IPS-15b (cell line): ENCODE data around the gene YIPF7.

Experiments used
- H3K27me3 ChIP-seq: one replicate; pipeline ENCODE4 v1.6.1; 2013; ENCODE audit warnings: low read length; ENCODE audit not compliant: control insufficient read depth, insufficient read depth
- H3K36me3 ChIP-seq: one replicate; pipeline ENCODE4 v1.6.1; 2013; ENCODE audit warnings: low read length; ENCODE audit not compliant: control insufficient read depth, insufficient read depth
- H3K4me1 ChIP-seq: one replicate; pipeline ENCODE4 v1.6.1; 2013; ENCODE audit warnings: mild to moderate bottlenecking, low read length; ENCODE audit not compliant: control insufficient read depth, insufficient read depth
- H3K4me3 ChIP-seq: one replicate; pipeline ENCODE4 v1.5.1; 2013; ENCODE audit warnings: low read depth, low read length
- H3K9ac ChIP-seq: one replicate; pipeline ENCODE4 v1.6.1; 2013; ENCODE audit warnings: low read depth, mild to moderate bottlenecking, low read length
- H3K9me3 ChIP-seq: one replicate; pipeline ENCODE4 v1.6.1; 2013; ENCODE audit warnings: mild to moderate bottlenecking, low read length; ENCODE audit not compliant: control insufficient read depth, insufficient read depth

Gene YIPF7

DNA sequence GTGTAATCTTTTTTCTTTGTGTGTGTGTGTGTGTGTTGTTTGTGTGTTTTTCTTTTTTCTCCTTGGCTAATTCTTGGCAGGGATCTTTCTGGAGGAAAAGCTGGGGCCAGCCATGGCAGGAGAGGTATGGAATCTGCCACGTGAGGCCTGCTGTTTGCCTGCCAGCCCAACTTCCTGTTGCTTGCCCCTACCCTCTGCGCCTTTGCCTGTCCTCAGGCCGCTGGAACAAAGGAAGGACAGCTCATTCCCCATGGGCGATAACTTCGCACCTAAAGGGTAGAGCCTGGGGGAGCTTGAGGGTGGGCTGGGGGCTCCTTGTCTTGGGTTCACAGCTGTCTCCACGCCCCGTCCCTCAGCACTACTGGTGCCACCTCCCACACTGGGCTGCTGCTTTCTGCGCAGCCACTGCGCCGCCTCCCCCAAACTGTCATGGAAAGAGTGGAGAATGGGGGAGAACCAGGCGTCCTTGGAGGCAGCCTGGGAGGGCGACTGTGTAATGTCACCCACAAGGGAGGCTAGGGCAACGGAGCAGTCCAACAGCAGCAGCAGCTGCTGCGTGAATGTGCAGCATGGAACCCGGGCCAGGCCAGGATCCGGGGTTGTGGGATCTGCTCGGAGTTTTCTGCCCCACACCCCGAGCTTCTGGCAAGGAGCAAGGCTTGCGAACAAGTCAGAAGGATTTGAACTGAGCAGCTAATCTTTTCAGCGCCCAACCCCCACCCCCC is 12.3 kb upstream of the YIPF7 start:
- peak overlapping the region; percentile 24 for H3K9ac ChIP-seq
- no peaks in the 10 kb centered on the region for H3K27me3 ChIP-seq
- no peaks in the 10 kb centered on the region for H3K9me3 ChIP-seq
- H3K36me3 ChIP-seq, result no peaks in the 10 kb centered on the region
- no peak overlapping the region for H3K4me3 ChIP-seq
- peaks cover 2% of the 10 kb centered on the region for H3K4me1 ChIP-seq

DNA sequence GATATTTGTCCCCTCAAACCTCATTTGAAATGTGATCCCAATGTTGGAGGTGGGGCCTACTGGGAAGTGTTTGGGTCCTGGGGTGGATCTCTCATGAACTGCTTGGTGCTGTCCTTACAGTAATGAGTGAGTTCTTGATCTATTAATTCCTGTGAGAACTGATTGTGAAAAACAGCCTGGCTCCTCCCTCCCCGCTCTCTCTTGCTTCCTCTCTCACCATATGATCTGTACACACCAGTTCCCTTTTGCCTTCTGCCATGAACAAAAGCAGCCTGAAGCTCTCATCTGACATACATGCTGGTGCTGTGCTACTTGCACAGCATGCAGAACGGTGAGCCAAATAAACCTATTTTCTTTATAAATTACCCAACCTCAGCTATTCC is 11.2 kb upstream of the YIPF7 start:
- Histone ChIP-seq H3K4me1 (peaks cover 2% of the 10 kb centered on the region), H3K36me3 (no peaks in the 10 kb centered on the region), H3K9me3 (no peaks in the 10 kb centered on the region), H3K4me3 (no peak overlapping the region), H3K9ac (no peak overlapping the region), H3K27me3 (no peaks in the 10 kb centered on the region)

DNA sequence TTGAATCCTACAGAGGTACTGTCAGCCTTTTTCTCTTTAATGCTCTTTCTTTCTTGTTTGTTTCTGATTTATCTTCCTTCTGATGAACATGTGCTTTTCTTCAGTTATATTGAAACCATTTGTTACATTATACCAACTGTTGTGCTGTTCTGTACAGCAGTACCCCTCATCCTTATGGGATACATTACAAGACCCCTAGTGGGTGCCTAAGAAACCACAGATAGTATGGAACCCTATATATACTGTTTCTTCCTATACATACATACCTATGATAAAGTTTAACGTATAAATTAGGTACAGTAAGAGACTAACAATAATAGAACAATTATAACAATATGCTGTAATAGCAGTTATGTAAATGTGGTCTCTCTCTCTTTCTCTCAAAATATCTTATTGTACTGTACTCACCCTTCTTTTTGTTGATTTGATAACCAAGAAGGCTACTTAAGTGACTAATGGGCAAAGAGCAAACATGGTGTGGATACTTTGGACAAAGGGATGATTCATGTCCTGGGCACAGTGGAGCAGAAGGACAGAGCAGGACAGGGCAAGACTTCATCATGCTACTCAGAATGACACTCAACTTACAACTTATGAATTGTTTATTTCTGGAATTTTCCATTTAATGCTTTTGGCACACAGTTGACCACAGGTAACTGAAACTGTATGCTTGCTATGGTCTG is 10.7 kb upstream of the YIPF7 start:
- Histone ChIP-seq H3K4me3 (no peak overlapping the region), H3K36me3 (no peaks in the 10 kb centered on the region), H3K9me3 (no peaks in the 10 kb centered on the region), H3K27me3 (no peaks in the 10 kb centered on the region), H3K9ac (no peak overlapping the region), H3K4me1 (peaks cover 2% of the 10 kb centered on the region)

DNA sequence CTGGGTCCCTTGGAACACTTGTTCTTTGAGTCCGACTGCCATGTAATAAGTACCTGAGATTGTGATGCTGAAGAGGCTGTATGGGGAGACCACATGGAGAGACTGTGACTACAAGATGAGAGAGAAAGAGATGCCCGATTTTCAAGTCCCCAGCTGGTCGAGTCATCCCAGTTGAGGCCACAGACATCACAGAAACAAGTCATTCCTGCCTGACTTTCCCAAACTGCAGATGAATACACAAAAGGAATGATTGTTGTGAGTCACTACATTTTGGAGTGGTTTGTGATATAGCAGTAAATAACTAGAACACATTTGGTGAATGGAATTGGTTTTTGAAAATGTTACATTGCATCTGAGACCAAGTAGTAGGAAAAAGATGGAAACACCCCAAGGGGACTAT is 9.0 kb upstream of the YIPF7 start:
- Histone ChIP-seq H3K9me3 (no peaks in the 10 kb centered on the region), H3K4me1 (peaks cover 2% of the 10 kb centered on the region)

GRCh38 chr4:44652002-44652401 is 577 bp upstream of the YIPF7 start:
- Histone ChIP-seq H3K4me1 (no peaks in the 10 kb centered on the region), H3K27me3 (no peaks in the 10 kb centered on the region), H3K9ac (no peak overlapping the region), H3K9me3 (no peaks in the 10 kb centered on the region), H3K36me3 (no peaks in the 10 kb centered on the region), H3K4me3 (no peak overlapping the region)

More for the DNA sequence above, 9.0 kb upstream of the YIPF7 start:
- no peaks in the 10 kb centered on the region for H3K36me3 ChIP-seq
- no peak overlapping the region for H3K9ac ChIP-seq
- no peaks in the 10 kb centered on the region for H3K27me3 ChIP-seq
- H3K4me3 ChIP-seq, result no peak overlapping the region

- Histone ChIP-seq H3K36me3 (no peaks in the 10 kb centered on the region), H3K4me3 (no peak overlapping the region), H3K9ac (no peak overlapping the region), H3K27me3 (no peaks in the 10 kb centered on the region), H3K4me1 (no peaks in the 10 kb centered on the region), H3K9me3 (peaks cover 6% of the 10 kb centered on the region)
Measured at GRCh38 chr4:44646151-44646550, 5.3 kb downstream of the YIPF7 start.

- Histone ChIP-seq H3K27me3 (no peaks in the 10 kb centered on the region), H3K36me3 (no peaks in the 10 kb centered on the region), H3K9ac (no peak overlapping the region), H3K4me1 (no peaks in the 10 kb centered on the region), H3K9me3 (no peaks in the 10 kb centered on the region), H3K4me3 (no peak overlapping the region)
Measured at GRCh38 chr4:44638091-44638490, 13.3 kb downstream of the YIPF7 start.

DNA sequence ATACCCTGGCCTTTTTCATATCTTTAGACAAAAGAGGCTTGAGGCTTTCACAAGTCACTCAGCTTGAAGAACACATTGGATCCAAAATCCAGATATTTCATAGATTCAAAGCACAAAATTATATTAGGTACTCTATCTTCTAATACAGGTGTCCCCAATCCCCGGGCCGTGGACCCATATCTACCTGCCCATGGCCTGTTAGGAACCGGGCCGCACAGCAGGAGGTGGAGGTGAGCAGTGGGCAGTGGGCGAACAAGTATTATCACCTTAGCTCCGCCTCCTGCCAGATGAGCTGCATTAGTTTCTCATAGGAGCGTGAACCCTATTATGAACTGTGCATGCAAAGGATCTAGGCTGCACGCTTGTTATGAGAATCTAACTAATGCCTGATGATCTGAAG is 18.7 kb downstream of the YIPF7 start:
- H3K4me1 ChIP-seq, result no peaks in the 10 kb centered on the region
- H3K9ac ChIP-seq, result no peak overlapping the region
- no peaks in the 10 kb centered on the region for H3K9me3 ChIP-seq
- no peaks in the 10 kb centered on the region for H3K36me3 ChIP-seq
- no peaks in the 10 kb centered on the region for H3K27me3 ChIP-seq
- no peak overlapping the region for H3K4me3 ChIP-seq

DNA sequence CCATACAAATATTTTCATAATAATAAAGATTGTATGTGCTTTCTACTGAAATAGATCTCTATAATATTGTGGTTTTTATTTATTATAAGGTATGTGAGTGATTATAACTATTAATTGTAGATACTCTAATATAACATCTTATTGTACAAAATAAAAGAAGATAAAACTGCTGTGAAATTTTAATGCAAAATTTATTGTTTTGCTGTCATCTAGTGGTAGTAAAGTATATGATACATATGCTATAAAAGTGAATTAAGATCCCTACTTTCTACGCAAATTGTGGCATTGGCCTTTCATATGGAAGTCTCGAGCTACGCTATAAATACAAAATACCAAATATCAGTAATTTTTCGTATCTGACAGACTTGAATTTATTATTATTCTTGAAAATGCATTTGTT is 19.3 kb downstream of the YIPF7 start:
- no peaks in the 10 kb centered on the region for H3K4me1 ChIP-seq
- no peaks in the 10 kb centered on the region for H3K36me3 ChIP-seq
- H3K9ac ChIP-seq, result no peak overlapping the region
- no peaks in the 10 kb centered on the region for H3K27me3 ChIP-seq
- no peak overlapping the region for H3K4me3 ChIP-seq
- H3K9me3 ChIP-seq, result no peaks in the 10 kb centered on the region

GRCh38 chr4:44629280-44629866 is 22.1 kb downstream of the YIPF7 start:
- no peaks in the 10 kb centered on the region for H3K36me3 ChIP-seq
- no peaks in the 10 kb centered on the region for H3K9me3 ChIP-seq
- H3K27me3 ChIP-seq, result no peaks in the 10 kb centered on the region
- no peak overlapping the region for H3K9ac ChIP-seq
- H3K4me3 ChIP-seq, result no peak overlapping the region
- no peaks in the 10 kb centered on the region for H3K4me1 ChIP-seq

DNA sequence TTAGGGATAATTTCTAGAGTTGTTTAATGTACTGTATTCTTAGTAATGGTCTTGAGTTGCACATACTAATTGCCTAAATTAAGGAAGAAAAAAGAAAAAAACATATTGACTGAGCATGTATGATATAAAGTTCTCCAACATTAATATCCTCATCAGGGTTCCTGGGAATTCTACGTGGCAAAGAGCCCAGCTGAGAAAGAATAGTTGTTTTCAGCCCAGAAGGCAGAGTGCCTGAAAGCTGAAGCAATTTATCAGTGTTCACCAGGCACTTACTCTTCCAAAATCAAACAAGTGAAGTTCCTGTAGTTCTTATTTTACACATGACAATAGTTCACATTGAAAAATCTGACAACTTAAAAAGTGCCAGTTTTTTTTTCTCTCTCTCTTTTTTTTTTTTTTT is 27.7 kb downstream of the YIPF7 start:
- no peaks in the 10 kb centered on the region for H3K4me1 ChIP-seq
- H3K27me3 ChIP-seq, result no peaks in the 10 kb centered on the region

GRCh38 chr4:44616621-44617020 is 34.8 kb downstream of the YIPF7 start:
- Histone ChIP-seq H3K9ac (no peak overlapping the region), H3K9me3 (no peaks in the 10 kb centered on the region), H3K4me3 (no peak overlapping the region), H3K27me3 (no peaks in the 10 kb centered on the region), H3K36me3 (no peaks in the 10 kb centered on the region), H3K4me1 (no peaks in the 10 kb centered on the region)

More for the DNA sequence above, 27.7 kb downstream of the YIPF7 start:
- H3K9ac ChIP-seq, result no peak overlapping the region
- no peaks in the 10 kb centered on the region for H3K36me3 ChIP-seq
- H3K4me3 ChIP-seq, result no peak overlapping the region
- H3K9me3 ChIP-seq, result no peaks in the 10 kb centered on the region
